HepG2 (cell line): ENCODE results near the gene ANGPTL2.

Source experiments
- HCFC1 ChIP-seq: fragments of 150-350 bp; IDR thresholded peaks from 2 replicates; pipeline ENCODE4 v1.6.1; 2014; ENCODE audit warnings: low read depth, low read length
- HDAC6 ChIP-seq: fragments of 200-600 bp; sonication (generic); IDR thresholded peaks from 2 replicates; pipeline ENCODE4 v1.7.0; 2017; ENCODE audit warnings: mild to moderate bottlenecking, antibody characterized with exemption, low read length, low read depth
- JARID2 ChIP-seq: sonication (generic); formaldehyde crosslinking; IDR thresholded peaks from 2 replicates; pipeline ENCODE4 v1.8.1; 2023; ENCODE audit warnings: missing genetic modification reagents, inconsistent platforms; ENCODE audit not compliant: insufficient replicate concordance
- KDM5A ChIP-seq: fragments of 200-600 bp; sonication (generic); IDR thresholded peaks from 2 replicates; pipeline ENCODE4 v1.7.0; 2018; ENCODE audit warnings: antibody characterized with exemption, mild to moderate bottlenecking, low read length, borderline replicate concordance
- POLR2A ChIP-seq, 2 experiments: IDR thresholded peaks; 2 replicates each; pipeline ENCODE4 v1.6.1; 2011; ENCODE audit warnings: low read depth in 2 of 2, low read length in 2 of 2, mild to moderate bottlenecking in 1 of 2, moderate library complexity in 1 of 2; ENCODE audit not compliant: insufficient read depth in 1 of 2
- PRDM15 ChIP-seq: sonication (generic); formaldehyde crosslinking; IDR thresholded peaks from 2 replicates; pipeline ENCODE4 v1.4.0; 2020; ENCODE audit warnings: missing genetic modification reagents
- SOX5 ChIP-seq: IDR thresholded peaks from 2 replicates; pipeline ENCODE4 v1.6.1; 2016; ENCODE audit warnings: borderline replicate concordance
- U2AF1 ChIP-seq: fragments of 200-400 bp; formaldehyde crosslinking; optimal IDR thresholded peaks from 2 replicates; pipeline ENCODE3; 2017; ENCODE audit warnings: mild to moderate bottlenecking, low read depth, low read length
- ZC3H4 ChIP-seq: sonication (generic); formaldehyde crosslinking; IDR thresholded peaks from 2 replicates; pipeline ENCODE4 v1.4.0; 2020; ENCODE audit warnings: missing genetic modification reagents, borderline replicate concordance
- ZFAT ChIP-seq: sonication (generic); formaldehyde crosslinking; conservative IDR thresholded peaks from 2 replicates; pipeline ENCODE4 v1.8.1; 2023; ENCODE audit warnings: missing genetic modification reagents, inconsistent platforms
- ZNF276 ChIP-seq: sonication (generic); formaldehyde crosslinking; IDR thresholded peaks from 2 replicates; pipeline ENCODE4 v1.4.0; 2020; ENCODE audit warnings: mild to moderate bottlenecking, low read depth, missing genetic modification reagents
- TF ChIP-seq, protein P1 (sequence below): sonication (generic); formaldehyde crosslinking; IDR thresholded peaks from 2 replicates; pipeline ENCODE4 v1.5.0; 2020; ENCODE audit warnings: mild to moderate bottlenecking, missing genetic modification reagents, moderate library complexity

DNA sequence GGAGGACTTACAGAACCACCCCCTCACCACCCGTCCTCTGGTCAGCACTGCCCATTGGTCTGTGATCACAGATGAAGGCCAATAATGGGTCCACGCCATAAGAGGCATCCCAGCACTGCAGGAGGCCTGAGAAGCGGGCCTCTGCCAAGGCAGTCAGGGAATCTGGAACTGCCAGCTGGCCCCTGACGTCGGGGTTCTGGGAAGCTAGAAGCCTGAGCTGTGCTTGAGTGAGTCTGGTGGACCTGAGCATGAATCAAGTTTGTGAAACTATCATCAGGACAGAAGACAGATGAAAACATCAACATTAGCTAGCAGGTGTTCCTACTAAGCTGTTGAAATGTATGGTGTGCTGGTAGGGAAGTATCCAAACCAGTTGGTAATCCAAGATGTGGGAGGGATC is 7.8 kb downstream of the ANGPTL2 start:
- TF ChIP-seq KDM5A (no peak), POLR2A (IDR thresholded peaks at IDR 0.05; ENCODE audit: insufficient read depth in 1 of 2, low read depth in 2 of 2, low read length in 2 of 2) (no peak), SOX5 (CRISPR knock-in tag) (no peak), HDAC6 (no peak), ZC3H4 (CRISPR knock-in tag) (no peak), U2AF1 (no peak), PRDM15 (no peak), ZFAT (no peak), ZNF276 (CRISPR knock-in tag) (no peak), JARID2 (CRISPR knock-in tag) (no peak), HCFC1 (no peak)
- TF ChIP-seq, protein P1, sequence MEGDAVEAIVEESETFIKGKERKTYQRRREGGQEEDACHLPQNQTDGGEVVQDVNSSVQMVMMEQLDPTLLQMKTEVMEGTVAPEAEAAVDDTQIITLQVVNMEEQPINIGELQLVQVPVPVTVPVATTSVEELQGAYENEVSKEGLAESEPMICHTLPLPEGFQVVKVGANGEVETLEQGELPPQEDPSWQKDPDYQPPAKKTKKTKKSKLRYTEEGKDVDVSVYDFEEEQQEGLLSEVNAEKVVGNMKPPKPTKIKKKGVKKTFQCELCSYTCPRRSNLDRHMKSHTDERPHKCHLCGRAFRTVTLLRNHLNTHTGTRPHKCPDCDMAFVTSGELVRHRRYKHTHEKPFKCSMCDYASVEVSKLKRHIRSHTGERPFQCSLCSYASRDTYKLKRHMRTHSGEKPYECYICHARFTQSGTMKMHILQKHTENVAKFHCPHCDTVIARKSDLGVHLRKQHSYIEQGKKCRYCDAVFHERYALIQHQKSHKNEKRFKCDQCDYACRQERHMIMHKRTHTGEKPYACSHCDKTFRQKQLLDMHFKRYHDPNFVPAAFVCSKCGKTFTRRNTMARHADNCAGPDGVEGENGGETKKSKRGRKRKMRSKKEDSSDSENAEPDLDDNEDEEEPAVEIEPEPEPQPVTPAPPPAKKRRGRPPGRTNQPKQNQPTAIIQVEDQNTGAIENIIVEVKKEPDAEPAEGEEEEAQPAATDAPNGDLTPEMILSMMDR = no peak
